HL-60 (cell line): ENCODE results near the gene GPR179.

Experiments used
- DNase-seq, 2 experiments: peaks; one replicate each; pipeline ENCODE4 v3.0.0-alpha.2; 2010 to 2020; ENCODE audit warnings: low read depth in 1 of 2, low spot score in 1 of 2
- H3K27ac ChIP-seq: fragments of 250-450 bp; sonication (Bioruptor Pico); replicated peaks from 2 replicates; pipeline ENCODE4 v1.5.1; 2020; ENCODE audit warnings: mild to moderate bottlenecking, moderate library complexity
- H3K27me3 ChIP-seq: fragments of 250-450 bp; sonication (Bioruptor Pico); 2 replicates; pipeline ENCODE4 v1.5.1; 2021; ENCODE audit warnings: mild to moderate bottlenecking, moderate library complexity; ENCODE audit not compliant: insufficient read depth, poor library complexity, severe bottlenecking
- H3K4me3 ChIP-seq: replicated peaks from 2 replicates; pipeline ENCODE4 v1.5.1; 2011; ENCODE audit warnings: mild to moderate bottlenecking, control low read depth, low read length; ENCODE audit not compliant: insufficient read depth
- CTCF ChIP-seq: IDR thresholded peaks from one replicate; pipeline ENCODE4 v1.5.1; 2011; ENCODE audit warnings: low read length, control low read depth, inconsistent platforms; ENCODE audit not compliant: insufficient read depth
- GABPA ChIP-seq: IDR thresholded peaks from 2 replicates; pipeline ENCODE4 v1.6.1; 2012; ENCODE audit warnings: low read depth
- POLR2AphosphoS5 ChIP-seq: IDR thresholded peaks from 2 replicates; pipeline ENCODE4 v1.6.1; 2012; ENCODE audit warnings: low read depth
- REST ChIP-seq: IDR thresholded peaks from 2 replicates; pipeline ENCODE4 v1.6.1; 2012; ENCODE audit warnings: low read depth; ENCODE audit not compliant: insufficient replicate concordance
- SPI1 ChIP-seq: IDR thresholded peaks from 2 replicates; pipeline ENCODE4 v1.6.1; 2012; ENCODE audit warnings: low read depth, mild to moderate bottlenecking, borderline replicate concordance

The GPR179 gene

GRCh38 chr17:38364741-38365140 lies 21.0 kb upstream of the GPR179 start:
- TF ChIP-seq REST (no peak), GABPA (no peak), POLR2AphosphoS5 (no peak), CTCF (no peak), SPI1 (no peak)
- Histone ChIP-seq H3K27ac (no peak overlapping the region), H3K27me3 (no peaks in the 10 kb centered on the region), H3K4me3 (no peak overlapping the region)
- no peak for DNase-seq

GRCh38 chr17:38363016-38363415 lies 19.3 kb upstream of the GPR179 start:
- TF ChIP-seq REST = no peak
- no peak for TF ChIP-seq CTCF
- TF ChIP-seq POLR2AphosphoS5 = no peak
- no peak for TF ChIP-seq GABPA
- no peak for TF ChIP-seq SPI1
- H3K27me3 ChIP-seq = no peaks in the 10 kb centered on the region
- H3K4me3 ChIP-seq = no peak overlapping the region
- no peak overlapping the region for H3K27ac ChIP-seq
- no peak for DNase-seq

- no peak overlapping the region for H3K4me3 ChIP-seq
- no peak for TF ChIP-seq CTCF
- no peak for TF ChIP-seq POLR2AphosphoS5
- TF ChIP-seq GABPA = no peak
- H3K27me3 ChIP-seq = no peaks in the 10 kb centered on the region
- H3K27ac ChIP-seq = no peak overlapping the region
- no peak for DNase-seq
Observed at GRCh38 chr17:38361694-38362465, 18.1 kb upstream of the GPR179 start.

- H3K27me3 ChIP-seq = no peaks in the 10 kb centered on the region
- no peak overlapping the region for H3K27ac ChIP-seq
- TF ChIP-seq CTCF (no peak), GABPA (no peak), POLR2AphosphoS5 (no peak), SPI1 (no peak), REST (no peak)
- no peak overlapping the region for H3K4me3 ChIP-seq
- no peak for DNase-seq
Observed at GRCh38 chr17:38358586-38359513, 15.1 kb upstream of the GPR179 start.
